ENCODE results near the gene TIMM22. TPM values are rescaled to one million over a fixed set of nuclear protein-coding genes. Genes with fewer than 3 reads are reported as not detected.

TIMM22 gene
- total and polyA plus RNA-seq, 2 of the 4 experiments (the other 2 are of a cell fraction): 12.7 to 12.9 TPM

GRCh38 chr17:1031711-1032110, 34.8 kb downstream of the TIMM22 start:
- no peak overlapping the region for H4K5ac ChIP-seq (ENCODE audit: low read depth, low read length)
- no peak overlapping the region for H3K27ac ChIP-seq (ENCODE audit: insufficient read depth, low read length)
- ChIA-PET CTCF (no interaction called here), POLR2A (ENCODE audit: unreplicated experiment) (no interaction called here)
- no peak overlapping the region for H2BK20ac ChIP-seq (ENCODE audit: low read depth, low read length)
- peaks cover 13% of the 10 kb centered on the region for H3K9me1 ChIP-seq (ENCODE audit: insufficient read depth, low read length)
- no peak overlapping the region for H2AK9ac ChIP-seq (replicated peaks; ENCODE audit: low read depth, low read length, poor library complexity)
- H3K18ac ChIP-seq (ENCODE audit: low read depth, low read length): no peak overlapping the region
- H2AK5ac ChIP-seq (ENCODE audit: low read depth, low read length): no peak overlapping the region
- H3K36me3 ChIP-seq (ENCODE audit: control insufficient read depth, insufficient read depth, low read length): peaks cover 13% of the 10 kb centered on the region
- DNase-seq (no peak), ATAC-seq (ENCODE audit: low read depth) (no peak)
- H2AFZ ChIP-seq (replicated peaks; ENCODE audit: low read length, poor library complexity): no peak overlapping the region
- dilution Hi-C loops (cut with HindIII; ENCODE audit: low sequenced_read_pairs, unreplicated experiment) (no loop called here), in situ Hi-C loops (cut with MboI; ENCODE audit: low sequenced_read_pairs) (no loop called here), intact Hi-C loops (cut with micrococcal nuclease) (no loop called here)
- BruUV-seq (replicated peaks): no TSS peak
- no peak overlapping the region for H2BK5ac ChIP-seq (ENCODE audit: low read depth, low read length, poor library complexity, severe bottlenecking)
- H3K23ac ChIP-seq (ENCODE audit: low read depth, low read length): no peak overlapping the region
- H3K4ac ChIP-seq (ENCODE audit: low read depth, low read length): no peak overlapping the region
- peaks cover 0 to 25% of the 10 kb centered on the region in 2 experiments for H3K79me1 ChIP-seq (ENCODE audit: low read depth in 1 of 2, low read length in 2 of 2)
- no peak overlapping the region for H3K4me3 ChIP-seq (ENCODE audit: insufficient read depth, low read depth, low read length)
- H3K4me2 ChIP-seq (ENCODE audit: low read depth, low read length): no peak overlapping the region
- peaks cover 21% of the 10 kb centered on the region for H3K4me1 ChIP-seq (ENCODE audit: control insufficient read depth, insufficient read depth, low read length)
- H4K91ac ChIP-seq (ENCODE audit: insufficient read depth, low read depth, low read length): no peak overlapping the region
- no peaks in the 10 kb centered on the region for H3K27me3 ChIP-seq (ENCODE audit: control insufficient read depth, insufficient read depth, low read length)
- H3K9me3 ChIP-seq (ENCODE audit: control insufficient read depth, insufficient read depth, low read length): no peaks in the 10 kb centered on the region
- H2BK15ac ChIP-seq (ENCODE audit: low read depth, low read length): no peak overlapping the region
- TF ChIP-seq ELK1 (IDR thresholded peaks at IDR 0.05; ENCODE audit: borderline replicate concordance, low read depth, low read length) (no peak), RCOR1 (IDR thresholded peaks at IDR 0.05; ENCODE audit: insufficient replicate concordance, low read length) (no peak), NFE2L2 (IDR thresholded peaks at IDR 0.05; ENCODE audit: low read depth, low read length) (no peak), CEBPB (IDR thresholded peaks at IDR 0.05; ENCODE audit: low read depth, low read length) (no peak), RAD21 (IDR thresholded peaks at IDR 0.05; ENCODE audit: low read length) (no peak), MXI1 (IDR thresholded peaks at IDR 0.05; ENCODE audit: borderline replicate concordance, low read depth, low read length) (no peak)
- TF ChIP-seq, protein P1, sequence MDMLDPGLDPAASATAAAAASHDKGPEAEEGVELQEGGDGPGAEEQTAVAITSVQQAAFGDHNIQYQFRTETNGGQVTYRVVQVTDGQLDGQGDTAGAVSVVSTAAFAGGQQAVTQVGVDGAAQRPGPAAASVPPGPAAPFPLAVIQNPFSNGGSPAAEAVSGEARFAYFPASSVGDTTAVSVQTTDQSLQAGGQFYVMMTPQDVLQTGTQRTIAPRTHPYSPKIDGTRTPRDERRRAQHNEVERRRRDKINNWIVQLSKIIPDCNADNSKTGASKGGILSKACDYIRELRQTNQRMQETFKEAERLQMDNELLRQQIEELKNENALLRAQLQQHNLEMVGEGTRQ (IDR thresholded peaks at IDR 0.05; ENCODE audit: low read depth, low read length): no peak
- H3K56ac ChIP-seq (ENCODE audit: extremely low read depth, insufficient read depth, low read length): no peak overlapping the region
- no peak overlapping the region for H3K14ac ChIP-seq (replicated peaks; ENCODE audit: low read depth, low read length)
- no CpG with 5 or more reads among the region's 35 CpGs for WGBS, 2 experiments (ENCODE audit: extremely low coverage in 2 of 2, insufficient read length in 1 of 2)
- no peak overlapping the region for H3K9ac ChIP-seq (ENCODE audit: low read depth, low read length)
- no peak overlapping the region for H2BK120ac ChIP-seq (ENCODE audit: low read depth, low read length)
- no peak overlapping the region for H4K8ac ChIP-seq (ENCODE audit: low read depth in 2 of 2, low read length in 2 of 2)
- H4K20me1 ChIP-seq (ENCODE audit: insufficient read depth, low read length): peaks cover 45% of the 10 kb centered on the region
